Neuronal stem cell (in vitro differentiated cells): ENCODE data around the gene CYLD.

Source experiments
- DNase-seq: peaks from one replicate; pipeline ENCODE4 v3.0.0-alpha.2; 2013; ENCODE audit warnings: low spot score
- H2AFZ ChIP-seq: one replicate; pipeline ENCODE4 v1.6.1; 2013; ENCODE audit warnings: mild to moderate bottlenecking, low read length, inconsistent platforms
- H2AK5ac ChIP-seq: 2 replicates; pipeline ENCODE4 v1.6.1; 2013; ENCODE audit warnings: low read depth, mild to moderate bottlenecking, inconsistent platforms, low read length, moderate library complexity, mixed read lengths
- H2BK120ac ChIP-seq: 2 replicates; pipeline ENCODE4 v1.6.1; 2013; ENCODE audit warnings: low read depth, mild to moderate bottlenecking, inconsistent platforms, low read length, moderate library complexity, mixed read lengths
- H2BK12ac ChIP-seq: one replicate; pipeline ENCODE4 v1.6.1; 2013; ENCODE audit warnings: low read length, inconsistent platforms
- H2BK15ac ChIP-seq: 2 replicates; pipeline ENCODE4 v1.6.1; 2013; ENCODE audit warnings: mild to moderate bottlenecking, low read length, inconsistent platforms, mixed read lengths
- H2BK5ac ChIP-seq: one replicate; pipeline ENCODE4 v1.6.1; 2013; ENCODE audit warnings: inconsistent platforms, mild to moderate bottlenecking, low read length, moderate library complexity
- H3K14ac ChIP-seq: one replicate; pipeline ENCODE4 v1.6.1; 2013; ENCODE audit warnings: low read length, inconsistent platforms
- H3K18ac ChIP-seq: 2 replicates; pipeline ENCODE4 v1.6.1; 2013; ENCODE audit warnings: low read length, inconsistent platforms
- H3K23ac ChIP-seq: 2 replicates; pipeline ENCODE4 v1.6.1; 2013; ENCODE audit warnings: low read depth, mild to moderate bottlenecking, mixed read lengths, low read length, inconsistent platforms; ENCODE audit not compliant: poor library complexity
- H3K27ac ChIP-seq: replicated peaks from 3 replicates; pipeline ENCODE4 v1.5.1; 2013; ENCODE audit warnings: low read length, inconsistent platforms
- H3K27me3 ChIP-seq, 3 experiments: 2 replicates each; pipeline ENCODE4 v1.6.1; 2013; ENCODE audit warnings: low read length in 3 of 3, mild to moderate bottlenecking in 2 of 3, inconsistent platforms in 1 of 3, low read depth in 1 of 3, mixed read lengths in 1 of 3, moderate library complexity in 1 of 3; ENCODE audit not compliant: control insufficient read depth in 3 of 3, insufficient read depth in 3 of 3
- H3K36me3 ChIP-seq, 2 donors: replicated peaks in 1 of 2; 2 replicates each; pipeline ENCODE4 v1.6.1; 2013; ENCODE audit warnings: low read length in 2 of 2; ENCODE audit not compliant: control insufficient read depth in 2 of 2, insufficient read depth in 2 of 2
- H3K4ac ChIP-seq: 2 replicates; pipeline ENCODE4 v1.6.1; 2013; ENCODE audit warnings: inconsistent platforms, mild to moderate bottlenecking, low read length, moderate library complexity
- H3K4me1 ChIP-seq, 2 donors: 1 replicate in 1 of 2; 2 replicates in 1 of 2; pipeline ENCODE4 v1.6.1; 2013; ENCODE audit warnings: low read length in 2 of 2, low read depth in 1 of 2; ENCODE audit not compliant: control insufficient read depth in 2 of 2, insufficient read depth in 1 of 2
- H3K4me2 ChIP-seq: one replicate; pipeline ENCODE4 v1.6.1; 2013; ENCODE audit warnings: mild to moderate bottlenecking, low read length, inconsistent platforms; ENCODE audit not compliant: insufficient read depth, poor library complexity, severe bottlenecking
- H3K4me3 ChIP-seq, 2 donors: 2 replicates each; pipeline ENCODE4 v1.5.1; 2013; ENCODE audit warnings: low read length in 2 of 2, mild to moderate bottlenecking in 2 of 2, inconsistent platforms in 1 of 2, moderate library complexity in 1 of 2
- H3K79me1 ChIP-seq: one replicate; pipeline ENCODE4 v1.6.1; 2013; ENCODE audit warnings: low read depth, mild to moderate bottlenecking, inconsistent platforms, low read length, moderate library complexity
- H3K9ac ChIP-seq: one replicate; pipeline ENCODE4 v1.6.1; 2013; ENCODE audit warnings: mild to moderate bottlenecking, low read depth, low read length, inconsistent platforms; ENCODE audit not compliant: poor library complexity
- H3K9me3 ChIP-seq, 2 donors: replicated peaks in 1 of 2; 2 replicates each; pipeline versions ENCODE3 to v1.6.1; 2013; ENCODE audit warnings: low read length in 2 of 2, mild to moderate bottlenecking in 2 of 2, inconsistent platforms in 1 of 2, low read depth in 1 of 2, mixed read lengths in 1 of 2, moderate library complexity in 1 of 2; ENCODE audit not compliant: control insufficient read depth in 2 of 2, insufficient read depth in 1 of 2
- H4K8ac ChIP-seq: one replicate; pipeline ENCODE4 v1.6.1; 2013; ENCODE audit warnings: low read depth, mild to moderate bottlenecking, inconsistent platforms, low read length, moderate library complexity
- H4K91ac ChIP-seq: one replicate; pipeline ENCODE4 v1.6.1; 2013; ENCODE audit warnings: low read length, low read depth, mild to moderate bottlenecking, inconsistent platforms; ENCODE audit not compliant: poor library complexity
- WGBS, 2 donors: extraction: QIAGEN DNeasy Blood & Tissue Kit; methylation state at CpG; one replicate each; pipeline ENCODE4 v1.1.7; 2013; ENCODE audit warnings: missing lambda C conversion rate in 2 of 2, mixed read lengths in 1 of 2; ENCODE audit not compliant: insufficient read length in 2 of 2, insufficient replicate concordance in 1 of 2; ENCODE audit errors: extremely low coverage in 2 of 2; 5-methylcytosine and 5-hydroxymethylcytosine counted together

CYLD gene

GRCh38 chr16:50833929-50834328 lies 92.0 kb downstream of the CYLD start:
- no peaks in the 10 kb centered on the region for H3K9me3 ChIP-seq
- no peaks in the 10 kb centered on the region for H3K36me3 ChIP-seq
- H3K27ac ChIP-seq: no peak overlapping the region
- no peak overlapping the region for H2BK120ac ChIP-seq
- H3K23ac ChIP-seq: no peak overlapping the region
- no peak overlapping the region for H3K9ac ChIP-seq
- no peak overlapping the region for H3K4ac ChIP-seq
- no peak overlapping the region for H3K14ac ChIP-seq
- H4K8ac ChIP-seq: no peak overlapping the region
- no peak overlapping the region for H4K91ac ChIP-seq
- H3K18ac ChIP-seq: no peak overlapping the region
- H2BK5ac ChIP-seq: no peak overlapping the region
- no peak overlapping the region for H2BK12ac ChIP-seq
- no peak for DNase-seq
- no peak overlapping the region for H2AFZ ChIP-seq
- H3K4me3 ChIP-seq: no peak overlapping the region
- no peak overlapping the region for H2AK5ac ChIP-seq
- WGBS, 2 donors: no CpG with 5 or more reads among the region's 3 CpGs
- H3K27me3 ChIP-seq: peaks cover 0 to 11% (median 0%) of the 10 kb centered on the region in 3 experiments
- peaks cover 1 to 5% of the 10 kb centered on the region in 2 donors for H3K4me1 ChIP-seq
- no peak overlapping the region for H2BK15ac ChIP-seq
- H3K4me2 ChIP-seq: no peak overlapping the region
- H3K79me1 ChIP-seq: no peaks in the 10 kb centered on the region

- H3K4me2 ChIP-seq: no peak overlapping the region
These were observed 92.8 kb downstream of the CYLD start for GRCh38 chr16:50834701-50835100.

DNA sequence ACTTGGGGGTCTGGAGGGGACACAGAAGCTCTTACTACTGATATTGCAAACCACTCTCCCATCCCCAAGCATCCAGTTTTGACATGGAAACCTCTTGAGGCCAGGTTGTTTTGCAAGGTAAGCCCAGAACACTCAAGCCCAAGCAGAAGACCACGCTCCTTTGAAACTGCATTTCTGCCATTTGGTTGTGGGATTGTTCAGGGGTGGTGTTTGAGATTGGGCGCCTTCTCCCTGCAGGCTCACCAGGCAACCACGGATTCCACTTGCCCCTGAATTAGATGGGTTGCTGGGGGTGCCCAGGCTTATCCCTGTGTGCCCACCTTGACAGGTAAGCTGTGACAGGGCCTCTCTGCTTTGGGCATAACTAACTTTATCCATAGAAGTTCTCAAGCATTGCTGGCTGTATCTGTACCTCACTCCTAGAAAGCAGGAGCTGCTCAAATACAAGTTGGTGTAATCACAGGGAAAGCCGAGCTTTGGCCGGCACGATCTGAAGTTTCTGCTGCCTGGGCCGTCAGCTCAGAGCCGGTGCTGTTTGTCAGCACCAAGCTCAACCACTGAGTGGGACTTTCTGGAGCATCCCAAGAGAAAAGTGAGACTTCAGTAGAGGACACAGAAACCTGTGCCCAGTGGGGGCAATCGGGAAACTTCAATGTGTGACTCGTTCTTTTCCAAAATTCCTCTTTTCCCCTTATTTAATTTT lies 93.6 kb downstream of the CYLD start:
- peaks cover 1 to 5% of the 10 kb centered on the region in 2 donors for H3K4me1 ChIP-seq
- no peak overlapping the region for H4K8ac ChIP-seq
- H3K36me3 ChIP-seq: no peaks in the 10 kb centered on the region
- peaks cover 0 to 19% (median 3%) of the 10 kb centered on the region in 3 experiments for H3K27me3 ChIP-seq
- H3K79me1 ChIP-seq: no peaks in the 10 kb centered on the region
- no peak overlapping the region for H3K4me3 ChIP-seq
- H3K23ac ChIP-seq: no peak overlapping the region
- no peak overlapping the region for H2BK12ac ChIP-seq
- H2AK5ac ChIP-seq: no peak overlapping the region
- no peak overlapping the region for H3K14ac ChIP-seq
- no peak overlapping the region for H3K4ac ChIP-seq
- no peak overlapping the region for H3K27ac ChIP-seq
- H2AFZ ChIP-seq: no peak overlapping the region
- no peak overlapping the region for H2BK15ac ChIP-seq
- no peak overlapping the region for H3K18ac ChIP-seq
- no peak overlapping the region for H2BK120ac ChIP-seq
- no peak overlapping the region for H4K91ac ChIP-seq
- WGBS, 2 donors: no CpG with 5 or more reads among the region's 10 CpGs
- H3K9ac ChIP-seq: no peak overlapping the region
- H2BK5ac ChIP-seq: no peak overlapping the region
- no peak for DNase-seq
- no peaks in the 10 kb centered on the region for H3K9me3 ChIP-seq
- no peak overlapping the region for H3K4me2 ChIP-seq

More at GRCh38 chr16:50834701-50835100, 92.8 kb downstream of the CYLD start:
- H3K18ac ChIP-seq: no peak overlapping the region
- H2BK12ac ChIP-seq: no peak overlapping the region
- WGBS, 2 donors: no CpG with 5 or more reads among the region's 4 CpGs
- H3K4ac ChIP-seq: no peak overlapping the region
- no peak overlapping the region for H2AK5ac ChIP-seq
- H4K91ac ChIP-seq: no peak overlapping the region
- H3K27ac ChIP-seq: no peak overlapping the region
- no peaks in the 10 kb centered on the region for H3K9me3 ChIP-seq
- no peak overlapping the region for H2BK120ac ChIP-seq
- H3K79me1 ChIP-seq: no peaks in the 10 kb centered on the region
- no peak overlapping the region for H2AFZ ChIP-seq
- peaks cover 0 to 11% (median 0%) of the 10 kb centered on the region in 3 experiments for H3K27me3 ChIP-seq
- no peaks in the 10 kb centered on the region for H3K36me3 ChIP-seq
- no peak overlapping the region for H4K8ac ChIP-seq
- no peak overlapping the region for H3K14ac ChIP-seq
- no peak overlapping the region for H3K23ac ChIP-seq
- peaks cover 1 to 5% of the 10 kb centered on the region in 2 donors for H3K4me1 ChIP-seq
- DNase-seq: no peak
- H3K4me3 ChIP-seq: no peak overlapping the region
- no peak overlapping the region for H2BK15ac ChIP-seq
- H2BK5ac ChIP-seq: no peak overlapping the region
- H3K9ac ChIP-seq: no peak overlapping the region

GRCh38 chr16:50836121-50836621 lies 94.3 kb downstream of the CYLD start:
- no peak for DNase-seq
- H3K9me3 ChIP-seq: peaks cover 0 to 1% of the 10 kb centered on the region in 2 donors
- H3K23ac ChIP-seq: no peak overlapping the region
- H3K9ac ChIP-seq: no peak overlapping the region
- H3K4me2 ChIP-seq: no peak overlapping the region
- H3K4me3 ChIP-seq: no peak overlapping the region
- no peak overlapping the region for H2BK12ac ChIP-seq
- H2AK5ac ChIP-seq: no peak overlapping the region
- no peak overlapping the region for H3K18ac ChIP-seq
- H3K4ac ChIP-seq: no peak overlapping the region
- peaks cover 0 to 26% (median 8%) of the 10 kb centered on the region in 3 experiments for H3K27me3 ChIP-seq
- H4K8ac ChIP-seq: no peak overlapping the region
- H2BK15ac ChIP-seq: no peak overlapping the region
- no peak overlapping the region for H2AFZ ChIP-seq
- no CpG with 5 or more reads among the region's 10 CpGs for WGBS, 2 donors
- H3K14ac ChIP-seq: no peak overlapping the region
- peaks cover 1 to 5% of the 10 kb centered on the region in 2 donors for H3K4me1 ChIP-seq
- no peak overlapping the region for H2BK120ac ChIP-seq
- no peak overlapping the region for H2BK5ac ChIP-seq
- H4K91ac ChIP-seq: no peak overlapping the region
- H3K27ac ChIP-seq: no peak overlapping the region
- no peaks in the 10 kb centered on the region for H3K79me1 ChIP-seq
- H3K36me3 ChIP-seq: no peaks in the 10 kb centered on the region
